Endothelial cell of umbilical vein (primary cell): ENCODE data around the gene PNLIPRP1. TPM values are rescaled to one million over a fixed set of nuclear protein-coding genes. Genes with fewer than 3 reads are reported as not detected.

Experiments used
- BruUV-seq: library from RNA; stranded (reverse); fragments of 400-500 nt; replicated peaks from 2 replicates; lab custom pipeline; 2021; lab: Mats Ljungman, UMichigan
- CTCF ChIA-PET: fragments of 300-600, 350-600 bp; sonication (Branson Sonifier 250); formaldehyde crosslinking; loops from one replicate; lab custom pipeline; 2021; ENCODE audit warnings: antibody characterized with exemption, inconsistent platforms; lab: Charles Lee
- POLR2A ChIA-PET: fragments of 300-600, 350-600 bp; sonication (Branson Sonifier 250); formaldehyde crosslinking; loops from one replicate; lab custom pipeline; 2021; ENCODE audit warnings: antibody characterized with exemption, inconsistent platforms; lab: Charles Lee
- DNase-seq: peaks from one replicate; pipeline ENCODE4 v3.0.0-alpha.2; 2011; ENCODE audit warnings: low read depth, low spot score
- FAIRE-seq: peaks from 2 replicates; lab custom pipeline; 2011; peaks lifted over from hg19 to GRCh38; lab: Jason Lieb, UNC
- H2AFZ ChIP-seq: 2 replicates; pipeline ENCODE4 v1.6.0; 2012; ENCODE audit warnings: low read depth, low read length, control low read depth, inconsistent platforms
- H3K27ac ChIP-seq: 2 replicates; pipeline ENCODE4 v1.5.1; 2011; ENCODE audit warnings: low read depth, mild to moderate bottlenecking, control low read depth, low read length, moderate library complexity; ENCODE audit not compliant: insufficient read depth
- H3K27me3 ChIP-seq, 2 experiments: 2 replicates each; pipeline versions ENCODE4 v1.6.0 to v1.6.1; 2011; ENCODE audit warnings: low read length in 2 of 2, mixed read lengths in 1 of 2; ENCODE audit not compliant: control insufficient read depth in 2 of 2, insufficient read depth in 2 of 2
- H3K36me3 ChIP-seq, 2 experiments: 2 replicates in 1 of 2; 3 replicates in 1 of 2; pipeline ENCODE4 v1.5.1; 2011; ENCODE audit warnings: low read length in 2 of 2, mild to moderate bottlenecking in 1 of 2, moderate library complexity in 1 of 2; ENCODE audit not compliant: control insufficient read depth in 2 of 2, insufficient read depth in 2 of 2; ENCODE audit errors: extremely low read depth in 1 of 2
- H3K4me1 ChIP-seq: 3 replicates; pipeline ENCODE4 v1.5.1; 2011; ENCODE audit warnings: mild to moderate bottlenecking, low read length; ENCODE audit not compliant: control insufficient read depth, insufficient read depth; ENCODE audit errors: extremely low read depth
- H3K4me2 ChIP-seq: 2 replicates; pipeline ENCODE4 v1.6.1; 2011; ENCODE audit warnings: low read length, control low read depth, mixed read lengths; ENCODE audit not compliant: insufficient read depth
- H3K4me3 ChIP-seq, 3 experiments: fragments of 200-600 bp in 1 of 3; sonication (generic), shearing (Covaris generic) in 1 of 3; replicated peaks in 1 of 3; 2 replicates each; pipeline ENCODE4 v1.5.1; 2011 to 2016; ENCODE audit warnings: control low read depth in 3 of 3, low read length in 3 of 3, mild to moderate bottlenecking in 2 of 3, inconsistent platforms in 1 of 3, low read depth in 1 of 3, moderate library complexity in 1 of 3; ENCODE audit not compliant: insufficient read depth in 1 of 3
- H3K79me2 ChIP-seq: 2 replicates; pipeline ENCODE4 v1.6.0; 2012; ENCODE audit warnings: low read length, inconsistent platforms; ENCODE audit not compliant: control insufficient read depth, insufficient read depth
- H3K9ac ChIP-seq: replicated peaks from 2 replicates; pipeline ENCODE3; 2011; ENCODE audit warnings: low read length, control low read depth; ENCODE audit not compliant: insufficient read depth; ENCODE audit errors: extremely low read depth
- H3K9me1 ChIP-seq: replicated peaks from 3 replicates; pipeline ENCODE4 v1.6.0; 2011; ENCODE audit warnings: mild to moderate bottlenecking, low read length; ENCODE audit not compliant: control insufficient read depth, insufficient read depth; ENCODE audit errors: extremely low read depth
- H3K9me3 ChIP-seq: replicated peaks from 2 replicates; pipeline ENCODE4 v1.5.1; 2012; ENCODE audit warnings: low read length, inconsistent platforms; ENCODE audit not compliant: control insufficient read depth, insufficient read depth
- H4K20me1 ChIP-seq: replicated peaks from 2 replicates; pipeline ENCODE3; 2011; ENCODE audit warnings: mild to moderate bottlenecking, low read length; ENCODE audit not compliant: control insufficient read depth, insufficient read depth; ENCODE audit errors: extremely low read depth
- CTCF ChIP-seq, 2 donors: IDR thresholded peaks; 1 replicate in 1 of 2; 2 replicates in 1 of 2; pipeline ENCODE4 v1.5.1; 2011; ENCODE audit warnings: low read length in 2 of 2, mild to moderate bottlenecking in 2 of 2, moderate library complexity in 2 of 2, control low read depth in 1 of 2, inconsistent platforms in 1 of 2, low read depth in 1 of 2; ENCODE audit not compliant: insufficient read depth in 1 of 2; ENCODE audit errors: extremely low read depth in 1 of 2
- EZH2 ChIP-seq: IDR thresholded peaks from 2 replicates; pipeline ENCODE4 v1.6.1; 2012; ENCODE audit warnings: borderline replicate concordance, low read depth, mild to moderate bottlenecking, moderate library complexity, low read length, inconsistent platforms; ENCODE audit not compliant: severe bottlenecking
- FOS ChIP-seq: IDR thresholded peaks from 2 replicates; pipeline ENCODE4 v1.6.1; 2011; ENCODE audit warnings: mild to moderate bottlenecking, low read length, moderate library complexity, borderline replicate concordance; ENCODE audit not compliant: insufficient read depth
- GATA2 ChIP-seq: IDR thresholded peaks from 2 replicates; pipeline ENCODE4 v1.7.0; 2011; ENCODE audit warnings: low read depth, mild to moderate bottlenecking, moderate library complexity, mixed read lengths, low read length; ENCODE audit not compliant: insufficient read length, insufficient read depth
- JUN ChIP-seq: IDR thresholded peaks from 2 replicates; pipeline ENCODE4 v1.6.1; 2011; ENCODE audit warnings: borderline replicate concordance, low read depth; ENCODE audit not compliant: insufficient read length, insufficient read depth
- MAX ChIP-seq: IDR thresholded peaks from 2 replicates; pipeline ENCODE4 v1.6.1; 2011; ENCODE audit not compliant: insufficient read depth, insufficient read length
- MYC ChIP-seq: IDR thresholded peaks from one replicate; pipeline ENCODE4 v1.6.1; 2011; ENCODE audit warnings: mild to moderate bottlenecking, low read depth, low read length
- POLR2A ChIP-seq: IDR thresholded peaks from 2 replicates; pipeline ENCODE4 v1.6.1; 2012; ENCODE audit warnings: low read depth, mild to moderate bottlenecking, control low read depth, low read length
- POLR2AphosphoS5 ChIP-seq: IDR thresholded peaks from 2 replicates; pipeline ENCODE4 v1.6.1; 2012; ENCODE audit warnings: low read depth, mild to moderate bottlenecking, control low read depth, low read length, moderate library complexity; ENCODE audit not compliant: insufficient read depth
- dilution Hi-C: fragments of 300-500 bp; cut with MboI; formaldehyde crosslinking; loops from one replicate; pipeline ENCODE4 v1.15.0; 2019; ENCODE audit warnings: low sequenced_read_pairs; ENCODE audit not compliant: extremely low pct_ligation_motif_present
- intact Hi-C: fragments of 100-400 bp; cut with micrococcal nuclease; formaldehyde crosslinking; loops from one replicate; pipeline ENCODE4 v1.10.0; 2022
- polyA plus RNA-seq, 4 experiments: library from polyadenylated mRNA; depleted of rRNA in 3 of 4; stranded (reverse) in 3 of 4; unstranded in 1 of 4; fragments of >200 nt; gene quantifications; 2 replicates each; pipeline versions ENCODE4 v1.2.1 to v1.2.3, GENCODE V29; 2011 to 2012; ENCODE audit warnings: missing spikeins in 1 of 4
- total RNA-seq: library from RNA; stranded (reverse); gene quantifications from 2 replicates; pipeline ENCODE4 v1.2.3, GENCODE V29; 2021

PNLIPRP1 gene
- total and polyA plus RNA-seq, 2 donors (not counting 3 experiments of a cell fraction or from before 2014, with no cell fraction given): not detected

GRCh38 chr10:116545756-116546155 is 45.0 kb upstream of the PNLIPRP1 start, which contains the start of gene PNLIP:
Gene PNLIP (plus strand): TSS chr10:116545931. CDS start chr10:116546093, 162 bp downstream.
- H3K4me1 ChIP-seq: no peaks in the 10 kb centered on the region
- H3K27ac ChIP-seq: no peak within 1 kb of the TSS
- H3K36me3 ChIP-seq: no peaks in the 10 kb centered on the region
- H3K79me2 ChIP-seq: no peaks in the 10 kb centered on the region
- no peak for DNase-seq
- ChIA-PET CTCF (no interaction called here), POLR2A (no interaction called here)
- no peak for FAIRE-seq
- H3K9ac ChIP-seq: no peak within 1 kb of the TSS
- H3K9me3 ChIP-seq: no peaks in the 10 kb centered on the region
- no peak within 1 kb of the TSS for H3K4me3 ChIP-seq
- H4K20me1 ChIP-seq: no peaks in the 10 kb centered on the region
- no peaks in the 10 kb centered on the region for H3K9me1 ChIP-seq
- no peak within 1 kb of the TSS for H3K4me2 ChIP-seq
- H2AFZ ChIP-seq: no peak within 1 kb of the TSS
- H3K27me3 ChIP-seq: no peaks in the 10 kb centered on the region
- TF ChIP-seq POLR2A (no peak), MYC (no peak), MAX (no peak), FOS (no peak), JUN (no peak), POLR2AphosphoS5 (no peak), CTCF (IDR thresholded peaks at IDR 0.05; ENCODE audit: extremely low read depth in 1 of 2, insufficient read depth in 1 of 2, low read depth in 1 of 2, low read length in 2 of 2) (no peak), EZH2 (no peak), GATA2 (no peak)
- intact Hi-C loops (no loop called here), dilution Hi-C loops (no loop called here)
- BruUV-seq: no TSS peak
